DND-41 (cell line): ENCODE measurements around the gene NFKBIE.

Source experiments
- CTCF ChIP-seq: IDR thresholded peaks from 2 replicates; pipeline ENCODE4 v1.5.1; 2012; ENCODE audit warnings: borderline replicate concordance, low read length, moderate library complexity, mild to moderate bottlenecking; ENCODE audit not compliant: poor library complexity, severe bottlenecking; ENCODE audit errors: extremely low read depth
- EZH2 ChIP-seq: IDR thresholded peaks from 3 replicates; pipeline ENCODE4 v1.6.1; 2012; ENCODE audit warnings: borderline replicate concordance, low read depth, mild to moderate bottlenecking, moderate library complexity, low read length, inconsistent platforms; ENCODE audit not compliant: severe bottlenecking

DNA sequence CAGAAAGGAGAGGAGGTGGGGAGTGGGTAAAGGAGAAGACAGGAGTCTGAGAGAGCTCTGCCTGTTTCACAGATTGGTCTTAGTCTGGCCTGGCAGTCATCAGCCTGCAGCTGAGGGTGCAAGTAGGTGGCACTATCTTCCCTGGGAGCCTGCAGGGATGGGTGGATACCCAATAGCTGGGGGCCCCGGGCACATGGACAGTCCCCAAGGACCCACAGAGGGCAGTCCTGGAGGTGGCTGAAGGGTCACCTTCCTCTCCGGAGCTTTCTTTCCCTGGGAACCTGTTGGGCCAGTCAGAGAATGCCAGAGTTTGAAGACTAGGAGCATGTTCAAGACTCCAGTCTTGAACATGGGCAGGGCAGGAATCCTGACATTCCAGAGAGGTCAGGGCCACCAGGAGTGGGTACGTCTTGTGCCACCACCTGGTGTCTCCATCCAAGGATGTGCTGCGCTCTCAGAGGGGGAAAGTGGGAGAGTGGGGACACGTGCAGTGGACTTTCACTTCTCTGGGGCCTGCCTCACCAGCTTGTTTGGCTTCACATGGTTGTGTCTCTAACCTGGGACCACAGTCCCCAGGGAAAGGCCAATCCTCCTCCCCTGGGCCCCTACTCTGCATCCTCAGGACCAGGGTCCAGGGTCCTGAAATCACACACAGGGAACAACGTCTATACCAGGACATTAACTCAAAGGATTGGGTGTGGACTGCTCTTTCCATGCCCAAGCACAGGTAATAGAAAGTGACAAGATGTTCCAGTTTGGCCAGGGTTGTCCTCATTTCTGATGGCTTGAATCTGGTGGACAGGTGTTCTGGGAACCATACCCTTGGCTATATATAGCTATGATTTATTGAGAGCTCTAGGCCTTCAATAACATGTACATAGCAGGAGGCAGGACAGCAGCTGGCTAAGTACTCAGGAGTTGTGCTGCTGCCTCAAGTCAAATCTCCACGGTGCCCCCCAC, 29.8 kb upstream of the NFKBIE start:
- no peak for TF ChIP-seq CTCF
- TF ChIP-seq EZH2 = no peak
